ENCODE data around the gene HVCN1. TPM values are rescaled to one million over a fixed set of nuclear protein-coding genes. Genes with fewer than 3 reads are reported as not detected.
"Not testable (repeated sequence)": the region's sequence is repeated elsewhere in the genome, so short reads cannot be mapped to it uniquely, and the experiment has no call there.

The HVCN1 gene
- total and polyA plus RNA-seq, 2 of the 13 experiments (the other 11 are each of a cell fraction or from before 2014, with no cell fraction given): 0.49 to 1.3 TPM

GRCh38 chr12:110737532-110737931, 48.6 kb upstream of the HVCN1 start:
- 90% methylated on average over 3 of the region's 3 CpGs for WGBS (ENCODE audit: low lambda C conversion rate)
- intact Hi-C loops (cut with micrococcal nuclease; ENCODE audit: unreplicated experiment): no loop called here
- peaks cover 98% of the 10 kb centered on the region for H3K79me2 ChIP-seq (ENCODE audit: insufficient read depth, low read length)
- no peak overlapping the region for H3K9ac ChIP-seq (ENCODE audit: insufficient read depth, low read depth, low read length)
- peaks cover 71% of the 10 kb centered on the region for H3K4me1 ChIP-seq (ENCODE audit: insufficient read depth, low read length)
- no TSS peak for BruUV-seq (replicated peaks)
- H3K4me3 ChIP-seq (replicated peaks in 1 of 3; ENCODE audit: insufficient read depth in 1 of 3, low read depth in 2 of 3, low read length in 3 of 3): no peak overlapping the region
- in situ Hi-C loops (cut with HindIII; ENCODE audit: extremely low pct_ligation_motif_present, low pct_unique_long_range_greater_than_20kb): no loop called here
- H3K27me3 ChIP-seq (ENCODE audit: control insufficient read depth in 1 of 2, insufficient read depth in 2 of 2, low read length in 2 of 2): no peaks in the 10 kb centered on the region; a peak in 1 of 5 replicates
- no peak overlapping the region for H3K27ac ChIP-seq (ENCODE audit: extremely low read length, insufficient read depth, low read length)
- ATAC-seq (no peak), FAIRE-seq (no peak), DNase-seq (ENCODE audit: low spot score) (no peak)
- H3K4me2 ChIP-seq (ENCODE audit: low read depth, low read length): no peak overlapping the region
- ChIA-PET CTCF (ENCODE audit: low intra/inter-chr PET ratio, low total read pairs) (no interaction called here), POLR2A (no interaction called here)
- H4K20me1 ChIP-seq (ENCODE audit: insufficient read depth, low read length): peaks cover 93% of the 10 kb centered on the region
- H2AFZ ChIP-seq (ENCODE audit: low read length): no peak overlapping the region
- H3K9me3 ChIP-seq (ENCODE audit: low read length): no peaks in the 10 kb centered on the region
- TF ChIP-seq DZIP1 (CRISPR knock-in tag; IDR thresholded peaks at IDR 0.05) (no peak), ZNF652 (CRISPR knock-in tag; IDR thresholded peaks at IDR 0.05; ENCODE audit: borderline replicate concordance, low read depth) (no peak), MNT (IDR thresholded peaks at IDR 0.05) (no peak), KAT8 (CRISPR knock-in tag; IDR thresholded peaks at IDR 0.05) (no peak), BHLHE40 (IDR thresholded peaks at IDR 0.05; ENCODE audit: low read length) (no peak), RFX5 (IDR thresholded peaks at IDR 0.05; ENCODE audit: low read depth, low read length) (no peak)
- peaks cover 2 to 27% of the 10 kb centered on the region in 2 experiments; a peak in 4 of 5 replicates for H3K36me3 ChIP-seq (replicated peaks in 1 of 2; ENCODE audit: control insufficient read depth in 1 of 2, insufficient read depth in 2 of 2, low read length in 2 of 2)

- CTCF ChIA-PET (ENCODE audit: low intra/inter-chr PET ratio, low total read pairs); H3K4me2 ChIP-seq (ENCODE audit: low read depth, low read length); DNase-seq (ENCODE audit: low spot score); H3K4me3 ChIP-seq (replicated peaks in 1 of 3; ENCODE audit: insufficient read depth in 1 of 3, low read depth in 2 of 3, low read length in 3 of 3); H3K9ac ChIP-seq (ENCODE audit: insufficient read depth, low read depth, low read length); ATAC-seq; H3K27me3 ChIP-seq (ENCODE audit: control insufficient read depth in 1 of 2, insufficient read depth in 2 of 2, low read length in 2 of 2); intact Hi-C loops (cut with micrococcal nuclease; ENCODE audit: unreplicated experiment); in situ Hi-C loops (cut with HindIII; ENCODE audit: extremely low pct_ligation_motif_present, low pct_unique_long_range_greater_than_20kb); H2AFZ ChIP-seq (ENCODE audit: low read length); H3K27ac ChIP-seq (ENCODE audit: extremely low read length, insufficient read depth, low read length); FAIRE-seq; POLR2A ChIA-PET; BruUV-seq (replicated peaks); H3K9me3 ChIP-seq (ENCODE audit: low read length): not testable (repeated sequence)
- Histone ChIP-seq H3K36me3 (replicated peaks in 1 of 2; ENCODE audit: control insufficient read depth in 1 of 2, insufficient read depth in 2 of 2, low read length in 2 of 2) (peaks cover 4 to 31% of the 10 kb centered on the region in 2 experiments), H3K4me1 (ENCODE audit: insufficient read depth, low read length) (peaks cover 76% of the 10 kb centered on the region), H4K20me1 (ENCODE audit: insufficient read depth, low read length) (peaks cover 97% of the 10 kb centered on the region), H3K79me2 (ENCODE audit: insufficient read depth, low read length) (peaks cover 97% of the 10 kb centered on the region)
- WGBS (ENCODE audit: low lambda C conversion rate): 91% methylated on average over 5 of the region's 5 CpGs
Observed at GRCh38 chr12:110737016-110737415, 48.1 kb upstream of the HVCN1 start.
